Ascending aorta (tissue), 2 donors: Measurements from ENCODE around the gene SERINC3. TPM values are rescaled to one million over a fixed set of nuclear protein-coding genes. Genes with fewer than 3 reads are reported as not detected.

Experiments used
- DNase-seq, 2 donors: peaks; one replicate each; pipeline ENCODE4 v3.0.0-alpha.2; 2019; ENCODE audit warnings: low spot score in 2 of 2
- H3K27ac ChIP-seq, 2 donors: fragments of 200-600 bp; sonication (generic); one replicate each; pipeline ENCODE4 v1.5.1; 2016 to 2017; ENCODE audit warnings: mild to moderate bottlenecking in 1 of 2
- H3K27me3 ChIP-seq: fragments of 200-600 bp; sonication (generic); one replicate; pipeline ENCODE4 v1.5.1; 2017
- H3K36me3 ChIP-seq, 2 donors: fragments of 200-600 bp; sonication (generic); one replicate each; pipeline ENCODE4 v1.5.1; 2016
- H3K4me1 ChIP-seq, 2 donors: fragments of 200-600 bp; sonication (generic); one replicate each; pipeline ENCODE4 v1.5.1; 2016 to 2017; ENCODE audit warnings: mild to moderate bottlenecking in 1 of 2
- H3K4me3 ChIP-seq, 2 donors: fragments of 200-600 bp; sonication (generic); one replicate each; pipeline ENCODE4 v1.5.1; 2016 to 2017; ENCODE audit warnings: mild to moderate bottlenecking in 1 of 2
- H3K9me3 ChIP-seq, 2 donors: fragments of 200-600 bp; sonication (generic); one replicate each; pipeline ENCODE4 v1.5.1; 2016
- intact Hi-C: fragments of 100-400 bp; cut with DNase I; formaldehyde crosslinking; loops from one replicate; pipeline ENCODE4 v1.15.1; 2023
- total RNA-seq: library from RNA; depleted of rRNA; stranded (reverse); fragments of >200 nt; gene quantifications from one replicate; pipeline ENCODE4 v1.1.0, GENCODE V29; 2016
- TF ChIP-seq, protein P1 (sequence below), 3 experiments: fragments of 200-600 bp in 2 of 3; fragments of 450-650 bp in 1 of 3; sonication (generic) in 2 of 3; IDR thresholded peaks; one replicate each; pipeline ENCODE4 v1.5.1; 2016 to 2019; ENCODE audit warnings: antibody characterized with exemption in 3 of 3, mild to moderate bottlenecking in 1 of 3, moderate library complexity in 1 of 3

SERINC3 gene
- total RNA-seq, 1 donor from 2014 or later: 78.1 TPM

DNA sequence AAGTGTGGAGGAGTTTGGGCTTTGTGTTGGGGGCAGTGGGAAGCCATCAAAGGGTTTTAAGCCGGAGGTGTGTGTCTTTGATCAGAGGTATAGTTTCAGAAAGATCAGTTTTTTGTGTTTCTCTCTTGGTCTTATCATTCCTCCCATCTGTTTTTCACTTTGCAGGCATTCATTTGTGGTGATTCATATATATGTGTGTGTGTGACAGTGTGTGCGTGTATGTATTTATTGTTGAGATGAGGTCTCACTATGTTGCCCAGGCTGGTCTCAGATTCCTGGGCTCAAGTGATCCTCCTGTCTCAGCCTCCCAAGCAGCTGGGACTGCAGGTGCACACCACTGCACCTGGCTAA is 11.1 kb upstream of the SERINC3 start:
- H3K27me3 ChIP-seq: no peaks in the 10 kb centered on the region
- peak overlapping the region; percentile 3 to 19 for H3K27ac ChIP-seq
- no peaks in the 10 kb centered on the region for H3K36me3 ChIP-seq
- no peaks in the 10 kb centered on the region for H3K9me3 ChIP-seq
- peak overlapping the region; percentile 73 to 99 for H3K4me3 ChIP-seq
- TF ChIP-seq, protein P1, sequence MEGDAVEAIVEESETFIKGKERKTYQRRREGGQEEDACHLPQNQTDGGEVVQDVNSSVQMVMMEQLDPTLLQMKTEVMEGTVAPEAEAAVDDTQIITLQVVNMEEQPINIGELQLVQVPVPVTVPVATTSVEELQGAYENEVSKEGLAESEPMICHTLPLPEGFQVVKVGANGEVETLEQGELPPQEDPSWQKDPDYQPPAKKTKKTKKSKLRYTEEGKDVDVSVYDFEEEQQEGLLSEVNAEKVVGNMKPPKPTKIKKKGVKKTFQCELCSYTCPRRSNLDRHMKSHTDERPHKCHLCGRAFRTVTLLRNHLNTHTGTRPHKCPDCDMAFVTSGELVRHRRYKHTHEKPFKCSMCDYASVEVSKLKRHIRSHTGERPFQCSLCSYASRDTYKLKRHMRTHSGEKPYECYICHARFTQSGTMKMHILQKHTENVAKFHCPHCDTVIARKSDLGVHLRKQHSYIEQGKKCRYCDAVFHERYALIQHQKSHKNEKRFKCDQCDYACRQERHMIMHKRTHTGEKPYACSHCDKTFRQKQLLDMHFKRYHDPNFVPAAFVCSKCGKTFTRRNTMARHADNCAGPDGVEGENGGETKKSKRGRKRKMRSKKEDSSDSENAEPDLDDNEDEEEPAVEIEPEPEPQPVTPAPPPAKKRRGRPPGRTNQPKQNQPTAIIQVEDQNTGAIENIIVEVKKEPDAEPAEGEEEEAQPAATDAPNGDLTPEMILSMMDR (IDR thresholded peaks at IDR 0.05): no peak
- peaks cover 0 to 10% of the 10 kb centered on the region in 2 donors for H3K4me1 ChIP-seq
- no peak for DNase-seq
- intact Hi-C loops: no loop called here

DNA sequence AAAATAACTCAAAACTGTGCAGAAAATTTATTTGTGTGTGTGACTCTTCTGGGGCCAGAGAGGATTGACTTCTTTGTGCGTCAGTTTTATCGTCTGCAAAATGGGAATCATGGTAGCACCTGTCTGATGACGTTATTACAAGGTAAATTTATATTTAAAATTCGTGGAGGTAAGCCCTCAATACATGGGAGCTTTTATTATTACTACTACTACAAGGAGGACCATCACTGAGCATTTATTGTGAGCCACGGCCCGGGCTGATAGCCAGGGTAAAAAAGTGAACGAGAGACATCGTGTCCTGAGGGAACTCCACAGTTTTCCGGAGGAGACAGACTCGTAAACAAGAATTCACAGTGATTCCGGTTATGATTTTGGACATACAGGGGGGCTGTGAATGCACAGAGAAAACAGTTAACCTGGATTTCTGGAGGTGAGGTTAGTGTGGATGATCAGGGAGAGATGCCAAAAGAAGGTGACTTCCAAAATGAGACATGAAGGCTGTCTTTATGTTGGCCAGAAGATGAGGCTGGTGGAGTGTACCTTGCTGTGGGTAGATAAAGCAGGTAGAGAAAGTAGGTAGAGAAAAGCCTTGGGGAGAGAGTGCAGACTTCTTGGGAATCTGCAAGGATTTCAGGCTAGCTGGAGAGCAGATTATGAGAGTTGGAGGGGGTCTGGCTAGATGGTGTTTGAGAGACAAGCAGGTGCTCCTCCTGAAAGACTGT is 10.6 kb upstream of the SERINC3 start:
- TF ChIP-seq, protein P1 (IDR thresholded peaks at IDR 0.05): no peak
- peaks cover 0 to 10% of the 10 kb centered on the region in 2 donors for H3K4me1 ChIP-seq
- no peaks in the 10 kb centered on the region for H3K27me3 ChIP-seq
- H3K9me3 ChIP-seq: no peaks in the 10 kb centered on the region
- no peak for DNase-seq
- intact Hi-C loops: no loop called here
- peak overlapping the region; percentile 73 to 99 for H3K4me3 ChIP-seq
- no peaks in the 10 kb centered on the region for H3K36me3 ChIP-seq
- peak overlapping the region; percentile 3 to 76 for H3K27ac ChIP-seq

DNA sequence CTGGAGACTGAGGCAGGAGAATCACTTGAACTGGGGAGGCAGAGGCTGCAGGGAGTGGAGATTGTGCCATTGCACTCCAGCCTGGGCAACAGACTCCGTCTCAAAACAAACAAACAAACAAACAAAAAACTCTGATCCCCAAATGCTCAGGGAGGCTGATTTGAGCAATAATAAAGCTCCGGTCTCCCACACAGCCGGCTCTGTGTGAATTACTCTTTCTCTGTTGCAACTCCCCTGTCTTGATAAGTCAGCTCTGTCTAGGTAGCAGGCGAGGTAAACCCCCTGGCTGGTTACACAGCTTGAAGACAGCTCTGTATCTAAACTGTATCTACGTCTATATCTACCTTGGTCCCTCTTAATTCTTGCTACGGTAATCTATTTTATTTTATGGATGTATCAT is 6.4 kb upstream of the SERINC3 start:
- no peaks in the 10 kb centered on the region for H3K9me3 ChIP-seq
- peaks cover 0 to 10% of the 10 kb centered on the region in 2 donors for H3K4me1 ChIP-seq
- H3K27me3 ChIP-seq: no peaks in the 10 kb centered on the region
- no peaks in the 10 kb centered on the region for H3K36me3 ChIP-seq
- TF ChIP-seq, protein P1 (IDR thresholded peaks at IDR 0.05): no peak
- no peak overlapping the region for H3K27ac ChIP-seq
- no peak overlapping the region for H3K4me3 ChIP-seq
- intact Hi-C loops: no loop called here
- DNase-seq: no peak

DNA sequence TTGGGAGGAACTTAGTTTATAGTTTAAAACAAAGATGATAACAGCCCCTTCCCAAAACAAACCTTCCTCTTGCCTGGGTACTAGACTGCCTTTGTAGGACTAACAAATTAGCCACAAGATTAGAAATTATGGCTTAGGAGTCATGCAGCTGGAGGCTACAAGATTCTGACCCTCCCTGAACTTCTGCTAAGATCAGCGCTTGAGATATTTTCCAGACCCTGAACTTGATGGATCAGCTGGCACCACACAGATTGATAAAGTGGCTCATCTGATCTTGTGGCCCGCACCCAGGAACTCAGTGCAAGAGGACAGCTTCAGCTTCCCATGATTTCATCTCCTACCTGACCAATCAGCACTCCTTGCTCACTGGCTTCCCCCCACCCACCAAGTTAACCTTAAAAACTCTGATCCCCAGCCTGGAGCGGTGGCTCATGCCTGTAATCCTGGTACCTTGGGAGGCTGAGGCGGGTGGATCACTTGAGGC is 5.9 kb upstream of the SERINC3 start:
- intact Hi-C loops: no loop called here
- Histone ChIP-seq H3K27ac (no peak overlapping the region), H3K4me3 (no peak overlapping the region), H3K4me1 (peaks cover under 1 to 8% of the 10 kb centered on the region in 2 donors), H3K36me3 (no peaks in the 10 kb centered on the region), H3K27me3 (no peaks in the 10 kb centered on the region), H3K9me3 (no peaks in the 10 kb centered on the region)
- DNase-seq: no peak
- TF ChIP-seq, protein P1 (IDR thresholded peaks at IDR 0.05): no peak

DNA sequence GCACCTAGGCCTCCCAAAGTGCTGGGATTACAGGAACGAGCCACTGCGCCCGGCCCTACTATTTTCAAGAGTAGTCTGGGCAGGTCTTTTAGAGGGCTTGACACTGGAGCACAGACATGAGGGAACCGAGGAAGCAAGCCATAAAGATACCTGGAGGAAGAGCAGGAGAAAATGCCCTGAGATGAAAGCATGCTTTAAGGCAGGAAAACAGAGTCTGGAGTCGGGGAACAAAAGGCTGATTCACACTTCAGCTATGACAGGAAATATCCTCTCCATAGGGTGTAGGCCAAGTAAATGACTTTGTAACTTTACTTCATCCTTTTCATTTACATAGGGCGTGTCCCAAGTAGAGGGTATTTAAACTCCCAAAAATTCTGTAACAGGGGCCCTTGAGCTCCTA is 4.3 kb upstream of the SERINC3 start:
- H3K4me3 ChIP-seq: no peak overlapping the region
- no peaks in the 10 kb centered on the region for H3K27me3 ChIP-seq
- no peaks in the 10 kb centered on the region for H3K36me3 ChIP-seq
- TF ChIP-seq, protein P1 (IDR thresholded peaks at IDR 0.05): no peak
- H3K9me3 ChIP-seq: no peaks in the 10 kb centered on the region
- DNase-seq: no peak
- intact Hi-C loops: no loop called here
- no peak overlapping the region for H3K27ac ChIP-seq
- H3K4me1 ChIP-seq: peaks cover 5 to 6% of the 10 kb centered on the region in 2 donors
